ENCODE measurements around the gene IGLL5. TPM values are rescaled to one million over a fixed set of nuclear protein-coding genes. Genes with fewer than 3 reads are reported as not detected.

Gene IGLL5
- total and polyA plus RNA-seq, 9 of the 15 experiments (the other 6 are each of a cell fraction or from before 2014, with no cell fraction given), result not detected

DNA sequence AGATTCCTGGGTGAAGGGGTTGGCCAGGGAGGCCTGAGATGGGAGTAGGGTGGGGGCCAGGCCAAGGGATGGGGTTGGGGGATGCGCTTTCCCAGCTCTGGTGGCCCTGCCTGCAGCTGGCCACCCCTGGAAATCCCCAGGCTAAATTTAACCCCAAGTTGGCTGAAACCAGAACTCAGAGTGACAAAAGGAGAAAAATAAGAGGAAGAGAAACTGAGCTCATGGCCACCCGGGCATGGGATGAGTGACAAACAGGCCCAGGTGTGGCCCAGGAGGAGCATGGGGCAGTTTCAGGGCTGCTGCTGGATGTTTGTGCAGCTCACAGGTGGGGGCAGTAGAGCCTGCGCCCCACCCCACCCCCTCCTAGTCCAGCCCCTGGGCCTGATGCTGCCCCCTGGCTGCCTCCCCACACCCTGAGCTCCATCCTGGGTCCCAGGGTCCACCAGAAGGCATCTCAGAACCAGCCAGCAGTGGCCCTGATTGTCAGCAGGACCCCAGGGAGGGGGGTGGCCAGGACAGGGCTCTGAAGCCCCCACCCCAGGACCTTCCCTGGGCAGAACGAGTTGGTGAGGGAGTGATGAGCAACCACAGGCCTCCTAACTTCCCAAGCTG, 48.0 kb downstream of the IGLL5 start:
- Histone ChIP-seq H3K9me1 (ENCODE audit: control insufficient read depth, insufficient read depth, low read length) (peaks cover 10% of the 10 kb centered on the region), H3K36me3 (ENCODE audit: control insufficient read depth, insufficient read depth, low read length) (no peaks in the 10 kb centered on the region), H3K9ac (ENCODE audit: insufficient read depth in 1 of 2, low read depth in 2 of 2, low read length in 2 of 2) (no peak overlapping the region), H3K9me3 (replicated peaks; ENCODE audit: control insufficient read depth, insufficient read depth, low read depth, low read length) (no peaks in the 10 kb centered on the region), H3K27me3 (ENCODE audit: control insufficient read depth in 2 of 2, insufficient read depth in 2 of 2, low read length in 2 of 2) (peaks cover 6 to 26% of the 10 kb centered on the region in 2 experiments; a peak in 2 of 5 replicates), H3K4me1 (replicated peaks in 1 of 2; ENCODE audit: control insufficient read depth in 2 of 2, insufficient read depth in 2 of 2, low read length in 2 of 2) (no peaks in the 10 kb centered on the region; a peak in 1 of 5 replicates), H3K4me3 (no peak overlapping the region), H3K27ac (ENCODE audit: extremely low read depth, low read depth, low read length) (no peak overlapping the region), H3K79me2 (ENCODE audit: control insufficient read depth, insufficient read depth, low read length) (no peaks in the 10 kb centered on the region), H2AFZ (ENCODE audit: low read depth, low read length) (no peak overlapping the region), H3K4me2 (ENCODE audit: insufficient read depth, low read length) (no peak overlapping the region), H4K20me1 (replicated peaks; ENCODE audit: control insufficient read depth, insufficient read depth, low read length) (peaks cover 59% of the 10 kb centered on the region)
- intact Hi-C loops (cut with micrococcal nuclease) (no loop called here), in situ Hi-C loops (cut with MboI) (loop anchor here (25.0 kb wide), 1 partner anchor 1327 kb away; the partner anchor contains the start of gene SPECC1L)
- DNase-seq (ENCODE audit: extremely low read depth in 1 of 4, low spot score in 3 of 4), result peak; percentile 56 to 72 (median 59)
- no peak for FAIRE-seq
- peak; percentile 77 for ATAC-seq
- CTCF ChIA-PET (ENCODE audit: low intra/inter-chr PET ratio), result interaction anchor here (1.0 to 1.1 kb wide), 2 partner anchors 52 to 126 kb away, joined by 4 to 5 read pairs; no protein-coding TSS in a partner anchor
- TF ChIP-seq, protein P1, sequence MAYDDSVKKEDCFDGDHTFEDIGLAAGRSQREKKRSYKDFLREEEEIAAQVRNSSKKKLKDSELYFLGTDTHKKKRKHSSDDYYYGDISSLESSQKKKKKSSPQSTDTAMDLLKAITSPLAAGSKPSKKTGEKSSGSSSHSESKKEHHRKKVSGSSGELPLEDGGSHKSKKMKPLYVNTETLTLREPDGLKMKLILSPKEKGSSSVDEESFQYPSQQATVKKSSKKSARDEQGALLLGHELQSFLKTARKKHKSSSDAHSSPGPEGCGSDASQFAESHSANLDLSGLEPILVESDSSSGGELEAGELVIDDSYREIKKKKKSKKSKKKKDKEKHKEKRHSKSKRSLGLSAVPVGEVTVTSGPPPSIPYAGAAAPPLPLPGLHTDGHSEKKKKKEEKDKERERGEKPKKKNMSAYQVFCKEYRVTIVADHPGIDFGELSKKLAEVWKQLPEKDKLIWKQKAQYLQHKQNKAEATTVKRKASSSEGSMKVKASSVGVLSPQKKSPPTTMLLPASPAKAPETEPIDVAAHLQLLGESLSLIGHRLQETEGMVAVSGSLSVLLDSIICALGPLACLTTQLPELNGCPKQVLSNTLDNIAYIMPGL (CRISPR knock-in tag; IDR thresholded peaks at IDR 0.05), result peak; percentile 63
- TF ChIP-seq ZNF764 (CRISPR knock-in tag; IDR thresholded peaks at IDR 0.05; ENCODE audit: low read depth) (no peak), MAZ (CRISPR knock-in tag; conservative IDR thresholded peaks at IDR 0.05 in 1 of 2, IDR thresholded peaks at IDR 0.05 in 1 of 2) (peak in 1 of 2 experiments; percentile 87; a peak in 2 of 4 replicates), YY1 (IDR thresholded peaks at IDR 0.05; ENCODE audit: borderline replicate concordance in 1 of 3, control insufficient read depth in 1 of 3, extremely low read depth in 1 of 3, insufficient read depth in 3 of 3, insufficient read length in 1 of 3, insufficient replicate concordance in 2 of 3, low read depth in 1 of 3, low read length in 2 of 3) (no peak), TEAD2 (tag; IDR thresholded peaks at IDR 0.05) (no peak), KLF16 (IDR thresholded peaks at IDR 0.05) (no peak), RAD21 (CRISPR knock-in tag; conservative IDR thresholded peaks at IDR 0.05 in 1 of 2, IDR thresholded peaks at IDR 0.05 in 1 of 2) (peak in 1 of 2 experiments; percentile 27; a peak in 2 of 4 replicates), ZNF436 (CRISPR knock-in tag; IDR thresholded peaks at IDR 0.05) (no peak), TAF7 (tag; IDR thresholded peaks at IDR 0.05) (no peak), PYGO2 (tag; IDR thresholded peaks at IDR 0.05) (no peak), ZNF584 (CRISPR knock-in tag; IDR thresholded peaks at IDR 0.05; ENCODE audit: low read depth) (no peak), NRF1 (conservative IDR thresholded peaks at IDR 0.05 in 1 of 2, IDR thresholded peaks at IDR 0.05 in 1 of 2) (no peak), PRPF4 (IDR thresholded peaks at IDR 0.05; ENCODE audit: insufficient read depth, low read depth, low read length, poor library complexity, severe bottlenecking) (no peak)
- TF ChIP-seq, protein P2, sequence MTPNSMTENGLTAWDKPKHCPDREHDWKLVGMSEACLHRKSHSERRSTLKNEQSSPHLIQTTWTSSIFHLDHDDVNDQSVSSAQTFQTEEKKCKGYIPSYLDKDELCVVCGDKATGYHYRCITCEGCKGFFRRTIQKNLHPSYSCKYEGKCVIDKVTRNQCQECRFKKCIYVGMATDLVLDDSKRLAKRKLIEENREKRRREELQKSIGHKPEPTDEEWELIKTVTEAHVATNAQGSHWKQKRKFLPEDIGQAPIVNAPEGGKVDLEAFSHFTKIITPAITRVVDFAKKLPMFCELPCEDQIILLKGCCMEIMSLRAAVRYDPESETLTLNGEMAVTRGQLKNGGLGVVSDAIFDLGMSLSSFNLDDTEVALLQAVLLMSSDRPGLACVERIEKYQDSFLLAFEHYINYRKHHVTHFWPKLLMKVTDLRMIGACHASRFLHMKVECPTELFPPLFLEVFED (CRISPR knock-in tag; conservative IDR thresholded peaks at IDR 0.05), result no peak
- TF ChIP-seq, protein P3, sequence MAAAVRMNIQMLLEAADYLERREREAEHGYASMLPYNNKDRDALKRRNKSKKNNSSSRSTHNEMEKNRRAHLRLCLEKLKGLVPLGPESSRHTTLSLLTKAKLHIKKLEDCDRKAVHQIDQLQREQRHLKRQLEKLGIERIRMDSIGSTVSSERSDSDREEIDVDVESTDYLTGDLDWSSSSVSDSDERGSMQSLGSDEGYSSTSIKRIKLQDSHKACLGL (CRISPR knock-in tag; IDR thresholded peaks at IDR 0.05; ENCODE audit: borderline replicate concordance, poor library complexity, severe bottlenecking), result peak; percentile 21
- POLR2A ChIA-PET, result interaction anchor here (0.5 to 2.6 kb wide), 16 partner anchors 9 to 1901 kb away, joined by 3 to 20 read pairs (median 3); no protein-coding TSS in a partner anchor
- no TSS peak for BruUV-seq (replicated peaks)
- WGBS (ENCODE audit: insufficient coverage, low coverage, missing lambda C conversion rate), result 4% methylated on average over 4 of the region's 4 CpGs

Data from K562 (cell line).